HepG2 (cell line): ENCODE results near the gene USP32. TPM values are rescaled to one million over a fixed set of nuclear protein-coding genes. Genes with fewer than 3 reads are reported as not detected.

Experiments used
- ARID4A ChIP-seq: sonication (generic); formaldehyde crosslinking; IDR thresholded peaks from 2 replicates; pipeline ENCODE4 v1.5.0; 2020; ENCODE audit warnings: mild to moderate bottlenecking, missing genetic modification reagents, borderline replicate concordance
- CCAR2 ChIP-seq: fragments of 200-400 bp; formaldehyde crosslinking; optimal IDR thresholded peaks from 2 replicates; pipeline ENCODE3; 2018; ENCODE audit warnings: low read depth, mild to moderate bottlenecking, low read length, moderate library complexity
- HMG20A ChIP-seq: IDR thresholded peaks from 2 replicates; pipeline ENCODE4 v1.6.1; 2016; ENCODE audit warnings: borderline replicate concordance
- IRF1 ChIP-seq: sonication (generic); formaldehyde crosslinking; IDR thresholded peaks from 2 replicates; pipeline ENCODE4 v1.4.0; 2020; ENCODE audit warnings: low read depth, mild to moderate bottlenecking, missing genetic modification reagents
- NAIF1 ChIP-seq: sonication (generic); formaldehyde crosslinking; IDR thresholded peaks from 2 replicates; pipeline ENCODE4 v1.5.0; 2020; ENCODE audit warnings: mild to moderate bottlenecking, missing genetic modification reagents, borderline replicate concordance
- NFKBIZ ChIP-seq: IDR thresholded peaks from 2 replicates; pipeline ENCODE4 v1.6.1; 2018; ENCODE audit warnings: missing genetic modification reagents, missing compliant biosample characterization
- RAD21 ChIP-seq: fragments of 450-650 bp; formaldehyde crosslinking; IDR thresholded peaks from 2 replicates; pipeline ENCODE4 v1.5.0; 2020; ENCODE audit warnings: mild to moderate bottlenecking
- RFX3 ChIP-seq: IDR thresholded peaks from 2 replicates; pipeline ENCODE4 v1.6.1; 2016; ENCODE audit warnings: missing biosample characterization, missing genetic modification reagents
- SAP130 ChIP-seq: IDR thresholded peaks from 2 replicates; pipeline ENCODE4 v1.6.1; 2016; ENCODE audit warnings: low read depth
- SP140L ChIP-seq: sonication (generic); formaldehyde crosslinking; IDR thresholded peaks from 2 replicates; pipeline ENCODE4 v1.4.0; 2020; ENCODE audit warnings: missing genetic modification reagents, borderline replicate concordance
- TGIF2 ChIP-seq: IDR thresholded peaks from 2 replicates; pipeline ENCODE4 v1.6.1; 2016; ENCODE audit warnings: control low read depth, missing compliant biosample characterization
- TRIM22 ChIP-seq: fragments of 450-650 bp; IDR thresholded peaks from 2 replicates; pipeline ENCODE4 v1.6.1; 2017
- ZNF672 ChIP-seq: sonication (generic); formaldehyde crosslinking; IDR thresholded peaks from 2 replicates; pipeline ENCODE4 v1.8.1; 2022; ENCODE audit warnings: missing genetic modification reagents
- ZNF7 ChIP-seq: IDR thresholded peaks from 2 replicates; pipeline ENCODE4 v1.6.1; 2016; ENCODE audit warnings: missing biosample characterization, missing genetic modification reagents
- ZSCAN21 ChIP-seq: sonication (generic); formaldehyde crosslinking; IDR thresholded peaks from 2 replicates; pipeline ENCODE4 v1.8.0; 2022; ENCODE audit warnings: mild to moderate bottlenecking, missing genetic modification reagents, moderate library complexity, borderline replicate concordance
- polyA plus RNA-seq, 8 experiments: library from polyadenylated mRNA; depleted of rRNA in 3 of 8; stranded (reverse) in 7 of 8; unstranded in 1 of 8; fragments of >200 nt; fragmentation: Illumina TruSeq in 4 of 8; extraction: Trizol in 4 of 8; gene quantifications; 2 replicates each; pipeline versions ENCODE4 v1.2.1 to v1.2.3, GENCODE V29; 2011 to 2016; ENCODE audit warnings: low read depth in 4 of 8, missing spikeins in 1 of 8, mixed read lengths in 1 of 8; ENCODE audit not compliant: insufficient read depth in 1 of 8
- total RNA-seq, 5 experiments: library from RNA; depleted of rRNA; stranded (reverse); fragments of >200 nt; fragmentation: Illumina TruSeq; extraction: Trizol; gene quantifications; 2 replicates each; pipeline ENCODE4 v1.2.3, GENCODE V29; 2016; ENCODE audit warnings: low read depth in 1 of 5

USP32 gene
- total and polyA plus RNA-seq, 2 of the 13 experiments (the other 11 are each of a cell fraction or from before 2014, with no cell fraction given), result 24.9 to 39.9 TPM

- no peak for TF ChIP-seq TRIM22
- no peak for TF ChIP-seq SP140L (CRISPR knock-in tag)
- TF ChIP-seq ZNF672, result no peak
- no peak for TF ChIP-seq IRF1 (CRISPR knock-in tag)
- TF ChIP-seq SAP130 (CRISPR knock-in tag), result no peak
- no peak for TF ChIP-seq HMG20A (CRISPR knock-in tag)
- TF ChIP-seq NFKBIZ (CRISPR knock-in tag), result no peak
- no peak for TF ChIP-seq RFX3
- no peak for TF ChIP-seq ZNF7 (CRISPR knock-in tag)
- TF ChIP-seq TGIF2 (CRISPR knock-in tag), result no peak
- TF ChIP-seq CCAR2, result no peak
- no peak for TF ChIP-seq RAD21 (CRISPR knock-in tag)
- no peak for TF ChIP-seq ARID4A (CRISPR knock-in tag)
- no peak for TF ChIP-seq NAIF1 (CRISPR knock-in tag)
- TF ChIP-seq ZSCAN21, result no peak
These were observed 12.0 kb upstream of the USP32 start (continued) for GRCh38 chr17:60403962-60404361.
